ENCODE measurements around the gene SPNS1.

The SPNS1 gene

DNA sequence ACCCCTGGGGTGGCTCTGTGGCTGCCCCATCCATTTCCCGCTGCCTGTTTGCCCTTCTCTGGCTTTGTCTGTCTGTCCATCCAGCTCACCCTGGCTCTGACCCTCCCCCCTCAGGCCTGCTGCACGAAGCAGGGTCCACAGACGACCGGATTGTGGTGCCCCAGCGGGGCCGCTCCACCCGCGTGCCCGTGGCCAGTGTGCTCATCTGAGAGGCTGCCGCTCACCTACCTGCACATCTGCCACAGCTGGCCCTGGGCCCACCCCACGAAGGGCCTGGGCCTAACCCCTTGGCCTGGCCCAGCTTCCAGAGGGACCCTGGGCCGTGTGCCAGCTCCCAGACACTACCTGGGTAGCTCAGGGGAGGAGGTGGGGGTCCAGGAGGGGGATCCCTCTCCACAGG is 9.5 kb downstream of the SPNS1 start:
- TF ChIP-seq, protein P1, sequence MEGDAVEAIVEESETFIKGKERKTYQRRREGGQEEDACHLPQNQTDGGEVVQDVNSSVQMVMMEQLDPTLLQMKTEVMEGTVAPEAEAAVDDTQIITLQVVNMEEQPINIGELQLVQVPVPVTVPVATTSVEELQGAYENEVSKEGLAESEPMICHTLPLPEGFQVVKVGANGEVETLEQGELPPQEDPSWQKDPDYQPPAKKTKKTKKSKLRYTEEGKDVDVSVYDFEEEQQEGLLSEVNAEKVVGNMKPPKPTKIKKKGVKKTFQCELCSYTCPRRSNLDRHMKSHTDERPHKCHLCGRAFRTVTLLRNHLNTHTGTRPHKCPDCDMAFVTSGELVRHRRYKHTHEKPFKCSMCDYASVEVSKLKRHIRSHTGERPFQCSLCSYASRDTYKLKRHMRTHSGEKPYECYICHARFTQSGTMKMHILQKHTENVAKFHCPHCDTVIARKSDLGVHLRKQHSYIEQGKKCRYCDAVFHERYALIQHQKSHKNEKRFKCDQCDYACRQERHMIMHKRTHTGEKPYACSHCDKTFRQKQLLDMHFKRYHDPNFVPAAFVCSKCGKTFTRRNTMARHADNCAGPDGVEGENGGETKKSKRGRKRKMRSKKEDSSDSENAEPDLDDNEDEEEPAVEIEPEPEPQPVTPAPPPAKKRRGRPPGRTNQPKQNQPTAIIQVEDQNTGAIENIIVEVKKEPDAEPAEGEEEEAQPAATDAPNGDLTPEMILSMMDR (IDR thresholded peaks at IDR 0.05; ENCODE audit: insufficient read depth, low read depth, low read length, missing control alignments), result no peak
- DNase-seq (ENCODE audit: low read depth), result no peak
- H3K4me3 ChIP-seq (ENCODE audit: low read length), result no peak overlapping the region

DNA sequence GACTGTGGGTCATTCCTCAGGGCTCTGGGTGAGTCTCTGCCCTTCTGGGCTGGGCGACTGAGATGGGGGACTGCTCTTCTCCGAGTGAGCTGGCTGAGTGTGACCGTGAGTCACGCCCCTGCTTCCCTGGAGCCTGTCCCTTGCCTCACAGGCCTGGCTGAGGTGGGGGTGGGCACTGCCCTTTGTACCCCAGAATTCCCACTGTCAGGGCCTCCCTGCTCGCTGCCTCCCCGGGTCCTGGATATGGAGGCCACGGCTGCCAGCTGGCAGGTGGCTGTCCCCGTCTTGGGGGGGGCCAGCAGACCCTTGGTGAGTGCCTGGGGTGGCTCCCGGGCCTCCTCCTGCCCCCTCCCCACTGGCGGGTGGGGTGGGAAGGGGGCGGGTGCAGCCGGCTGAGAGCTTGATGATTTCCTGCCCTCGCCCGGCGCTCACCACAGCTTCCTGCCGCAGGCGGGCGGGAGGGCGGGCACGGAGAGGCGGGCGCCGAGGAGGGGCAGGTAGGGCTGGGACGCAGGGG is 10.1 kb downstream of the SPNS1 start, which contains the start of gene LAT:
Gene LAT (plus strand): TSS at position 434 of the 517 bp plus-strand sequence. CDS start 366 bp downstream, outside the sequence.
- no peak for DNase-seq (ENCODE audit: low read depth)
- TF ChIP-seq, protein P1 (IDR thresholded peaks at IDR 0.05; ENCODE audit: insufficient read depth, low read depth, low read length, missing control alignments), result no peak
- H3K4me3 ChIP-seq (ENCODE audit: low read length), result no peak within 1 kb of the TSS

DNA sequence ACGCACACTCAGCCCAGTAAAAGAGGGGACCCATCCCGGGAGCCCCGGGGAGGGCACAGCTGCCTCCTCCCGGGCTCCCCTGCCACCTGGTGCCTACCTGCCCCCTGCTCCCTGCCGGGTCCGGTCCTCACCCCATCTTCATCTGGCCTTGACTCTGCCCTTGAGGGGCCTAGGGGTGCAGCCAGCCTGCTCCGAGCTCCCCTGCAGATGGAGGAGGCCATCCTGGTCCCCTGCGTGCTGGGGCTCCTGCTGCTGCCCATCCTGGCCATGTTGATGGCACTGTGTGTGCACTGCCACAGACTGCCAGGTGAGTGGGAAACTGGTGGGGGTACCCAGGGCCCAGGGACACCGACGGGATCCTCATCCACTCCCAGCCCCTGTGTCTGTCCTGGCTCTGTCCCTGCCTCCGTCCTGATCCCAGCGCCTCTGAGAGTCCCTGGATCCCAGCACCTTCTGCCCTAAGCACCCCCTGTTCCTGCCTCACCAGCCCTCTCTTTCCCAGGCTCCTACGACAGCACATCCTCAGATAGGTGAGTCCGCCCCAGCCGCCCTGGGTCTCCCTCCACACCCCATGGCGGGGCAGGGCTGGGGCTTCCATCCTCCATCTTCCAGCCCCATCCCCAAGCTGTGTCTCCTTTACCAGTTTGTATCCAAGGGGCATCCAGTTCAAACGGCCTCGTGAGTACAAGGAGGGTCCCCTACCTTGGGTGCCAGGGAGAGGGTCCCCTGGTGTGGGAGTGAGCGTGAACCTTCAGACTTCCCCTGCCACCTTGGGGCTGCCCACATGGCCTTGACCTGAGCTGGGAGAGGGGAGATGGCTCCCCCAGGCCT is 10.8 kb downstream of the SPNS1 start:
- no peak for DNase-seq (ENCODE audit: low read depth)
- no peak overlapping the region for H3K4me3 ChIP-seq (ENCODE audit: low read length)
- TF ChIP-seq, protein P1 (IDR thresholded peaks at IDR 0.05; ENCODE audit: insufficient read depth, low read depth, low read length, missing control alignments), result no peak

GRCh38 chr16:28986046-28986445 is 11.5 kb downstream of the SPNS1 start:
- H3K4me3 ChIP-seq (ENCODE audit: low read length), result no peak overlapping the region
- TF ChIP-seq, protein P1 (IDR thresholded peaks at IDR 0.05; ENCODE audit: insufficient read depth, low read depth, low read length, missing control alignments), result no peak
- no peak for DNase-seq (ENCODE audit: low read depth)

GRCh38 chr16:28986492-28986891 is 11.9 kb downstream of the SPNS1 start:
- no peak overlapping the region for H3K4me3 ChIP-seq (ENCODE audit: low read length)
- TF ChIP-seq, protein P1 (IDR thresholded peaks at IDR 0.05; ENCODE audit: insufficient read depth, low read depth, low read length, missing control alignments), result no peak
- DNase-seq (ENCODE audit: low read depth), result no peak

- no peak overlapping the region for H3K4me3 ChIP-seq (ENCODE audit: low read length)
- DNase-seq (ENCODE audit: low read depth), result no peak
- TF ChIP-seq, protein P1 (IDR thresholded peaks at IDR 0.05; ENCODE audit: insufficient read depth, low read depth, low read length, missing control alignments), result no peak
Measured at GRCh38 chr16:28987170-28987853, 12.7 kb downstream of the SPNS1 start.

All from epithelial cell of esophagus (primary cell).